B cell (primary cell): ENCODE data around the gene FAM177A1. TPM values are rescaled to one million over a fixed set of nuclear protein-coding genes. Genes with fewer than 3 reads are reported as not detected.
"Not testable (repeated sequence)": the region's sequence is repeated elsewhere in the genome, so short reads cannot be mapped to it uniquely, and the experiment has no call there.

Source experiments
- ATAC-seq: fragments of 200-7000 bp; cut with Tn5 transposase; one replicate; pipeline ENCODE4 v1.10.0; 2021; ENCODE audit warnings: low read depth, mild to moderate bottlenecking, moderate number of reproducible peaks, moderate library complexity
- CTCF ChIA-PET: fragments of 350-600 bp; sonication (Branson Sonifier 250); formaldehyde crosslinking; loops from one replicate; lab custom pipeline; 2021; ENCODE audit warnings: antibody characterized with exemption, inconsistent platforms; lab: Charles Lee
- POLR2A ChIA-PET: fragments of 350-600 bp; sonication (Branson Sonifier 250); formaldehyde crosslinking; loops from one replicate; lab custom pipeline; 2021; ENCODE audit warnings: antibody characterized with exemption; lab: Charles Lee
- DNase-seq: peaks from one replicate; pipeline ENCODE4 v3.0.0; 2013
- H2AFZ ChIP-seq: 2 replicates; pipeline ENCODE4 v1.6.1; 2012; ENCODE audit warnings: mild to moderate bottlenecking, low read depth, low read length; ENCODE audit not compliant: insufficient read depth, poor library complexity, severe bottlenecking
- H3K27ac ChIP-seq, 2 donors: 1 replicate in 1 of 2; 2 replicates in 1 of 2; pipeline ENCODE4 v1.5.1; 2012 to 2013; ENCODE audit warnings: low read length in 2 of 2, mild to moderate bottlenecking in 2 of 2, moderate library complexity in 1 of 2
- H3K27me3 ChIP-seq, 4 experiments: fragments of 200-600 bp in 1 of 4; sonication (generic) in 1 of 4; replicated peaks in 1 of 4; 1 replicate in 2 of 4; 2 replicates in 2 of 4; pipeline versions ENCODE4 v1.6.1 to v1.7.0; 2013 to 2016; ENCODE audit warnings: low read length in 3 of 4, mild to moderate bottlenecking in 2 of 4, mixed read lengths in 1 of 4, moderate library complexity in 1 of 4; ENCODE audit not compliant: insufficient read depth in 4 of 4, control insufficient read depth in 3 of 4; ENCODE audit errors: control extremely low read depth in 1 of 4
- H3K36me3 ChIP-seq, 2 experiments: replicated peaks in 1 of 2; 1 replicate in 1 of 2; 2 replicates in 1 of 2; pipeline versions ENCODE4 v1.6.1 to v1.7.1; 2013; ENCODE audit warnings: low read length in 1 of 2; ENCODE audit not compliant: insufficient read depth in 2 of 2, control insufficient read depth in 1 of 2; ENCODE audit errors: control extremely low read depth in 1 of 2, extremely low read depth in 1 of 2
- H3K4me1 ChIP-seq, 2 donors: fragments of 200-600 bp in 1 of 2; sonication (generic) in 1 of 2; 1 replicate in 1 of 2; 2 replicates in 1 of 2; pipeline versions ENCODE4 v1.5.1 to v1.6.1; 2013 to 2017; ENCODE audit warnings: low read length in 2 of 2; ENCODE audit not compliant: control insufficient read depth in 2 of 2, insufficient read depth in 2 of 2
- H3K4me2 ChIP-seq: replicated peaks from 2 replicates; pipeline ENCODE3; 2012; ENCODE audit warnings: mild to moderate bottlenecking, low read depth, low read length; ENCODE audit not compliant: poor library complexity, severe bottlenecking
- H3K4me3 ChIP-seq, 5 experiments: fragments of 200-600 bp in 1 of 5; sonication (generic) in 1 of 5; 1 replicate in 3 of 5; 2 replicates in 2 of 5; pipeline versions ENCODE4 v1.5.1 to v1.7.0; 2011 to 2016; ENCODE audit warnings: low read length in 4 of 5, mild to moderate bottlenecking in 4 of 5, low read depth in 2 of 5, control low read depth in 1 of 5, moderate library complexity in 1 of 5; ENCODE audit not compliant: insufficient read depth in 1 of 5; ENCODE audit errors: control extremely low read depth in 1 of 5, extremely low read depth in 1 of 5
- H3K79me2 ChIP-seq: fragments of 200-600 bp; sonication (generic); one replicate; pipeline ENCODE4 v1.6.0; 2016; ENCODE audit warnings: low read length; ENCODE audit not compliant: control insufficient read depth, insufficient read depth
- H3K9ac ChIP-seq: fragments of 200-600 bp; sonication (generic); 2 replicates; pipeline ENCODE4 v1.6.1; 2017; ENCODE audit warnings: mild to moderate bottlenecking, low read length, moderate library complexity
- H3K9me3 ChIP-seq, 3 donors: one replicate each; pipeline versions ENCODE4 v1.6.1 to v1.7.1; 2013; ENCODE audit warnings: low read length in 2 of 3; ENCODE audit not compliant: control insufficient read depth in 2 of 3, insufficient read depth in 1 of 3; ENCODE audit errors: control extremely low read depth in 1 of 3
- H4K20me1 ChIP-seq: 2 replicates; pipeline ENCODE4 v1.6.0; 2012; ENCODE audit warnings: mild to moderate bottlenecking, low read length; ENCODE audit not compliant: insufficient read depth, control insufficient read depth, poor library complexity, severe bottlenecking
- H3K27ac Mint-ChIP-seq: one replicate; pipeline ENCODE4 v1.8.0; 2021; ENCODE audit warnings: mixed read lengths
- H3K27me3 Mint-ChIP-seq: one replicate; pipeline ENCODE4 v1.8.0; 2021; ENCODE audit warnings: mixed read lengths
- H3K4me1 Mint-ChIP-seq: one replicate; pipeline ENCODE4 v1.8.0; 2021; ENCODE audit warnings: mixed read lengths
- H3K4me3 Mint-ChIP-seq: one replicate; pipeline ENCODE4 v1.8.0; 2021; ENCODE audit warnings: mixed read lengths
- H3K9me3 Mint-ChIP-seq: one replicate; pipeline ENCODE4 v1.8.0; 2022; ENCODE audit warnings: mixed read lengths; ENCODE audit not compliant: insufficient read depth
- CTCF ChIP-seq: fragments of 200-600 bp; IDR thresholded peaks from one replicate; pipeline ENCODE4 v1.8.0; 2022; ENCODE audit warnings: antibody characterized with exemption, mild to moderate bottlenecking
- EZH2 ChIP-seq: IDR thresholded peaks from 2 replicates; pipeline ENCODE4 v1.6.1; 2012; ENCODE audit warnings: borderline replicate concordance, low read depth, mild to moderate bottlenecking, moderate library complexity, low read length; ENCODE audit not compliant: insufficient read depth, poor library complexity, severe bottlenecking
- WGBS: methylation state at CpG from one replicate; pipeline ENCODE4 v1.1.5; 2013; ENCODE audit warnings: missing lambda C conversion rate; ENCODE audit not compliant: insufficient coverage; 5-methylcytosine and 5-hydroxymethylcytosine counted together
- intact Hi-C: fragments of 100-400 bp; cut with micrococcal nuclease; formaldehyde crosslinking; loops from one replicate; pipeline ENCODE4 v1.10.0; 2022
- polyA plus RNA-seq: library from polyadenylated mRNA; depleted of rRNA; stranded (reverse); fragments of >200 nt; gene quantifications from 2 replicates; pipeline ENCODE4 v1.2.3, GENCODE V29; 2012
- total RNA-seq, 2 donors: library from RNA; stranded (reverse); fragments of 120-200 nt in 1 of 2; gene quantifications; 1 replicate in 1 of 2; 2 replicates in 1 of 2; pipeline versions ENCODE4 v1.2.3 to v1.2.4, GENCODE V29; 2013 to 2022

The FAM177A1 gene
- total and polyA plus RNA-seq, 2 donors (not counting 1 experiment from before 2014, with no cell fraction given): 14.3 to 32.1 TPM

GRCh38 chr14:35038312-35038711, 7.8 kb upstream of the FAM177A1 start:
- H4K20me1 ChIP-seq, H3K4me1 ChIP-seq, ATAC-seq, H3K79me2 ChIP-seq, H3K9ac ChIP-seq, H3K4me1 Mint-ChIP-seq, H3K27ac Mint-ChIP-seq, POLR2A ChIA-PET, H3K27ac ChIP-seq, H3K4me3 ChIP-seq, H3K36me3 ChIP-seq, H2AFZ ChIP-seq, H3K4me2 ChIP-seq, H3K27me3 Mint-ChIP-seq, H3K4me3 Mint-ChIP-seq, CTCF ChIA-PET, DNase-seq, H3K27me3 ChIP-seq, intact Hi-C loops, H3K9me3 Mint-ChIP-seq: not testable (repeated sequence)
- H3K9me3 ChIP-seq: peaks cover 0 to 24% (median 15%) of the 10 kb centered on the region in 3 donors
- WGBS: no CpG with 5 or more reads among the region's 17 CpGs

GRCh38 chr14:35042632-35043031, 3.4 kb upstream of the FAM177A1 start:
- Histone ChIP-seq H3K4me2 (no peak overlapping the region), H3K79me2 (no peaks in the 10 kb centered on the region), H3K9ac (no peak overlapping the region), H2AFZ (no peak overlapping the region), H3K9me3 (no peaks in the 10 kb centered on the region), H3K4me1 (peaks cover 11 to 15% of the 10 kb centered on the region in 2 donors), H3K27me3 (no peaks in the 10 kb centered on the region), H3K4me3 (no peak overlapping the region), H4K20me1 (no peaks in the 10 kb centered on the region), H3K27ac (no peak overlapping the region), H3K36me3 (no peaks in the 10 kb centered on the region)
- Mint-ChIP-seq H3K4me1 (peaks cover 20% of the 10 kb centered on the region), H3K27me3 (no peaks in the 10 kb centered on the region), H3K27ac (no peak overlapping the region), H3K4me3 (no peak overlapping the region), H3K9me3 (no peaks in the 10 kb centered on the region)
- TF ChIP-seq EZH2 (no peak), CTCF (no peak)
- WGBS: no CpG with 5 or more reads among the region's 3 CpGs
- ChIA-PET CTCF (interaction anchor here (0.6 to 1.0 kb wide), 2 partner anchors 17 to 35 kb away, joined by 3 read pairs; no protein-coding TSS in a partner anchor), POLR2A (interaction anchor here (0.6 kb wide), 1 partner anchor 26 kb away, joined by 3 read pairs; no protein-coding TSS in a partner anchor)
- DNase-seq (no peak), ATAC-seq (no peak)
- intact Hi-C loops: loop anchor here (10.0 kb wide), 1 partner anchor 492 kb away; the partner anchor contains the start of gene INSM2
